Measurements from ENCODE around the gene HAGH.

Gene HAGH

GRCh38 chr16:1787322-1788094 is 39.1 kb downstream of the HAGH start:
- Histone ChIP-seq H3K27me3 (ENCODE audit: control insufficient read depth, low read length) (no peaks in the 10 kb centered on the region), H3F3A (ENCODE audit: control insufficient read depth, insufficient read depth) (no peaks in the 10 kb centered on the region), H4K20me1 (ENCODE audit: control insufficient read depth, insufficient read depth, low read depth, low read length) (0 out of 2 replicates have a peak, but pooled peaks cover 5% of the 10 kb centered on the region), H3K4me3 (ENCODE audit: low read length) (no peak overlapping the region), H3K36me3 (ENCODE audit: control insufficient read depth, low read length) (peaks cover 22% of the 10 kb centered on the region), H3K4me2 (ENCODE audit: low read length) (no peak overlapping the region), H3K27ac (ENCODE audit: low read depth, low read length) (no peak overlapping the region), H3K9me3 (ENCODE audit: control insufficient read depth, insufficient read depth, low read length) (no peaks in the 10 kb centered on the region), H3K4me1 (ENCODE audit: control insufficient read depth, low read length) (peaks cover 7% of the 10 kb centered on the region), H3K79me2 (ENCODE audit: control insufficient read depth, low read length) (peaks cover 51% of the 10 kb centered on the region), H3K9me2 (replicated peaks; ENCODE audit: control insufficient read depth, low read length) (no peaks in the 10 kb centered on the region)
- TF ChIP-seq EZH2phosphoT487 (IDR thresholded peaks at IDR 0.05; ENCODE audit: borderline replicate concordance, low read length) (no peak), CTCF (IDR thresholded peaks at IDR 0.05; ENCODE audit: low read depth, low read length, poor library complexity, severe bottlenecking) (no peak)

- Histone ChIP-seq H3K4me2 (ENCODE audit: low read length) (no peak overlapping the region), H4K20me1 (ENCODE audit: control insufficient read depth, insufficient read depth, low read depth, low read length) (0 out of 2 replicates have a peak, but pooled peaks cover 5% of the 10 kb centered on the region), H3K79me2 (ENCODE audit: control insufficient read depth, low read length) (peaks cover 52% of the 10 kb centered on the region), H3F3A (ENCODE audit: control insufficient read depth, insufficient read depth) (no peaks in the 10 kb centered on the region), H3K4me1 (ENCODE audit: control insufficient read depth, low read length) (peaks cover 7% of the 10 kb centered on the region), H3K36me3 (ENCODE audit: control insufficient read depth, low read length) (peaks cover 22% of the 10 kb centered on the region), H3K9me2 (replicated peaks; ENCODE audit: control insufficient read depth, low read length) (no peaks in the 10 kb centered on the region), H3K27ac (ENCODE audit: low read depth, low read length) (no peak overlapping the region), H3K4me3 (ENCODE audit: low read length) (no peak overlapping the region), H3K27me3 (ENCODE audit: control insufficient read depth, low read length) (no peaks in the 10 kb centered on the region), H3K9me3 (ENCODE audit: control insufficient read depth, insufficient read depth, low read length) (no peaks in the 10 kb centered on the region)
- TF ChIP-seq EZH2phosphoT487 (IDR thresholded peaks at IDR 0.05; ENCODE audit: borderline replicate concordance, low read length) (no peak), CTCF (IDR thresholded peaks at IDR 0.05; ENCODE audit: low read depth, low read length, poor library complexity, severe bottlenecking) (no peak)
Measured at GRCh38 chr16:1787056-1787321, 39.6 kb downstream of the HAGH start.

- TF ChIP-seq CTCF (IDR thresholded peaks at IDR 0.05; ENCODE audit: low read depth, low read length, poor library complexity, severe bottlenecking): no peak
- TF ChIP-seq EZH2phosphoT487 (IDR thresholded peaks at IDR 0.05; ENCODE audit: borderline replicate concordance, low read length): no peak
- peaks cover 57% of the 10 kb centered on the region for H3K79me2 ChIP-seq (ENCODE audit: control insufficient read depth, low read length)
- H3K27ac ChIP-seq (ENCODE audit: low read depth, low read length): no peak overlapping the region
- H3K4me2 ChIP-seq (ENCODE audit: low read length): no peak overlapping the region
- no peaks in the 10 kb centered on the region for H3K27me3 ChIP-seq (ENCODE audit: control insufficient read depth, low read length)
- no peaks in the 10 kb centered on the region for H3K9me2 ChIP-seq (replicated peaks; ENCODE audit: control insufficient read depth, low read length)
- no peak overlapping the region for H3K4me3 ChIP-seq (ENCODE audit: low read length)
- peaks cover 10% of the 10 kb centered on the region for H3K4me1 ChIP-seq (ENCODE audit: control insufficient read depth, low read length)
- H3F3A ChIP-seq (ENCODE audit: control insufficient read depth, insufficient read depth): no peaks in the 10 kb centered on the region
- H3K9me3 ChIP-seq (ENCODE audit: control insufficient read depth, insufficient read depth, low read length): no peaks in the 10 kb centered on the region
- 0 out of 2 replicates have a peak, but pooled peaks cover 5% of the 10 kb centered on the region for H4K20me1 ChIP-seq (ENCODE audit: control insufficient read depth, insufficient read depth, low read depth, low read length)
- H3K36me3 ChIP-seq (ENCODE audit: control insufficient read depth, low read length): peaks cover 22% of the 10 kb centered on the region
Measured at GRCh38 chr16:1786242-1787055, 40.2 kb downstream of the HAGH start.

Measured in DOHH2 (cell line).